Parathyroid adenoma (tissue), 2 donors: ENCODE measurements around the gene PLEKHM3.
A peak's percentile ranks its signal among the peaks of the same experiment; 100 is the strongest.
"Not testable (repeated sequence)": the region's sequence is repeated elsewhere in the genome, so short reads cannot be mapped to it uniquely, and the experiment has no call there.

Experiments
- H2AFZ ChIP-seq: fragments of 300-600 bp; sonication (generic); one replicate; pipeline ENCODE4 v1.7.0; 2017; ENCODE audit warnings: antibody characterized with exemption, mild to moderate bottlenecking
- H3K27ac ChIP-seq: fragments of 300-600 bp; sonication (generic); one replicate; pipeline ENCODE4 v1.7.0; 2017
- H3K27me3 ChIP-seq: fragments of 300-600 bp; sonication (generic); one replicate; pipeline ENCODE4 v1.7.0; 2017; ENCODE audit warnings: low read length; ENCODE audit not compliant: control insufficient read depth, insufficient read depth
- H3K36me3 ChIP-seq: fragments of 300-600 bp; sonication (generic); one replicate; pipeline ENCODE4 v1.7.0; 2017; ENCODE audit warnings: low read length; ENCODE audit not compliant: control insufficient read depth, insufficient read depth
- H3K4me1 ChIP-seq: fragments of 300-600 bp; sonication (generic); one replicate; pipeline ENCODE4 v1.7.0; 2017; ENCODE audit warnings: control low read depth
- H3K4me2 ChIP-seq: fragments of 300-600 bp; sonication (generic); one replicate; pipeline ENCODE4 v1.7.0; 2017; ENCODE audit warnings: low read length
- H3K4me3 ChIP-seq: fragments of 300-600 bp; sonication (generic); one replicate; pipeline ENCODE4 v1.7.0; 2017; ENCODE audit warnings: low read depth, low read length
- H3K79me2 ChIP-seq: fragments of 300-600 bp; sonication (generic); one replicate; pipeline ENCODE4 v1.7.0; 2017; ENCODE audit warnings: control low read depth
- H3K9ac ChIP-seq: fragments of 300-600 bp; sonication (generic); one replicate; pipeline ENCODE4 v1.7.0; 2017; ENCODE audit warnings: mild to moderate bottlenecking
- H3K9me3 ChIP-seq: fragments of 300-600 bp; sonication (generic); one replicate; pipeline ENCODE4 v1.7.0; 2017; ENCODE audit warnings: low read length; ENCODE audit not compliant: control insufficient read depth
- TF ChIP-seq, protein P1 (sequence below): fragments of 300-600 bp; sonication (generic); IDR thresholded peaks from one replicate; pipeline ENCODE4 v1.7.0; 2017; ENCODE audit warnings: antibody characterized with exemption, mild to moderate bottlenecking
- donor health status: primary hyperparathyroidism.

The PLEKHM3 gene

GRCh38 chr2:208033701-208034502 lies 8.6 kb upstream of the PLEKHM3 start:
- peaks cover 4% of the 10 kb centered on the region for H3K4me1 ChIP-seq
- no peak overlapping the region for H3K4me2 ChIP-seq
- no peak overlapping the region for H3K4me3 ChIP-seq
- H3K9ac ChIP-seq: no peak overlapping the region
- H2AFZ ChIP-seq: no peak overlapping the region
- no peaks in the 10 kb centered on the region for H3K9me3 ChIP-seq
- no peaks in the 10 kb centered on the region for H3K36me3 ChIP-seq
- no peak overlapping the region for H3K27ac ChIP-seq
- no peaks in the 10 kb centered on the region for H3K79me2 ChIP-seq
- no peaks in the 10 kb centered on the region for H3K27me3 ChIP-seq
- TF ChIP-seq, protein P1, sequence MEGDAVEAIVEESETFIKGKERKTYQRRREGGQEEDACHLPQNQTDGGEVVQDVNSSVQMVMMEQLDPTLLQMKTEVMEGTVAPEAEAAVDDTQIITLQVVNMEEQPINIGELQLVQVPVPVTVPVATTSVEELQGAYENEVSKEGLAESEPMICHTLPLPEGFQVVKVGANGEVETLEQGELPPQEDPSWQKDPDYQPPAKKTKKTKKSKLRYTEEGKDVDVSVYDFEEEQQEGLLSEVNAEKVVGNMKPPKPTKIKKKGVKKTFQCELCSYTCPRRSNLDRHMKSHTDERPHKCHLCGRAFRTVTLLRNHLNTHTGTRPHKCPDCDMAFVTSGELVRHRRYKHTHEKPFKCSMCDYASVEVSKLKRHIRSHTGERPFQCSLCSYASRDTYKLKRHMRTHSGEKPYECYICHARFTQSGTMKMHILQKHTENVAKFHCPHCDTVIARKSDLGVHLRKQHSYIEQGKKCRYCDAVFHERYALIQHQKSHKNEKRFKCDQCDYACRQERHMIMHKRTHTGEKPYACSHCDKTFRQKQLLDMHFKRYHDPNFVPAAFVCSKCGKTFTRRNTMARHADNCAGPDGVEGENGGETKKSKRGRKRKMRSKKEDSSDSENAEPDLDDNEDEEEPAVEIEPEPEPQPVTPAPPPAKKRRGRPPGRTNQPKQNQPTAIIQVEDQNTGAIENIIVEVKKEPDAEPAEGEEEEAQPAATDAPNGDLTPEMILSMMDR: peak; percentile 50

DNA sequence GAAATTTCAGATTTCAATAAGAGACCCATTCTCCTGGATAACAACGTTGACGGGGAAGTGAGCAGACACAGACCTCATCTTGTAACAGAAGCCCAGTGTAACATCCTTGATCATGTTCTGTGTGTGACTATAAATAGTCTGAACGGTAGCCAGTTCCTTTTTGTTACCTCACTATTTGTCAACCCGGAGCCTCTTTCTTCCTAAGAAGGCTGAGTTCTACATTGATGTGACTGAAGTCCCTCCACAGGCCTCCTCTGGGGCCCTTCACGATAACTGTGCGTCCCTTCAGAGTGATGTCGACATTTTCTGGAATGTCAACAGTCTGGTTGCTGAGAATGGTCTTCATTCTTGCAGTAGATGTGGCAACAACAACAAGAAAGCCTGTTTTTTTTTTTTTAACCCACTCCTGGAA lies 6.3 kb upstream of the PLEKHM3 start:
- Histone ChIP-seq H3K9me3 (no peaks in the 10 kb centered on the region), H3K27ac (no peak overlapping the region), H3K4me1 (peaks cover 4% of the 10 kb centered on the region), H3K79me2 (no peaks in the 10 kb centered on the region), H2AFZ (peak overlapping the region; percentile 51), H3K36me3 (no peaks in the 10 kb centered on the region), H3K27me3 (no peaks in the 10 kb centered on the region), H3K9ac (no peak overlapping the region), H3K4me3 (no peak overlapping the region), H3K4me2 (no peak overlapping the region)
- TF ChIP-seq, protein P1: no peak

DNA sequence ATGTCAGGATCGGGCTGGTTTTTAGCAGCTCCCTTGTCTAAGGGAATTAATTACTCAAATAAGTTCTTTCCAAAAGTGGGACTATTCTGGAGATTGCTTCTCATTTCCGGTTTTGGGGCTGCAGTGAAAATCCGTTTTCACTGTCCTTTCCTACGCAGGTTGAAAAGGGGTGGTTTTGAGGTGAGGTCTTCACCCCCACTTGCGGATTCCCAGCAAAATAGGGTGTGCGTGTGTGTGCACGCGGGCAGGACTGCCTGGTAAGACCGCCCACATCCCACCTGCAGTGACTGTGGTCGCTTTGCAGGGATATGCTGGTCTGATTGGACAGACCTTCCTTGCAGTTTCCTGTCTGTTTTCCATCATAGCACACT lies 472 bp upstream of the PLEKHM3 start:
- H3K27me3 ChIP-seq: no peaks in the 10 kb centered on the region
- H3K9ac ChIP-seq: peak overlapping the region; percentile 62
- no peaks in the 10 kb centered on the region for H3K36me3 ChIP-seq
- peak overlapping the region; percentile 84 for H3K4me2 ChIP-seq
- TF ChIP-seq, protein P1: no peak
- H3K9me3 ChIP-seq: no peaks in the 10 kb centered on the region
- H3K79me2 ChIP-seq: peaks cover 15% of the 10 kb centered on the region
- H3K4me1 ChIP-seq: peaks cover 2% of the 10 kb centered on the region
- H2AFZ ChIP-seq: peak overlapping the region; percentile 99
- peak overlapping the region; percentile 97 for H3K4me3 ChIP-seq
- peak overlapping the region; percentile 80 for H3K27ac ChIP-seq

DNA sequence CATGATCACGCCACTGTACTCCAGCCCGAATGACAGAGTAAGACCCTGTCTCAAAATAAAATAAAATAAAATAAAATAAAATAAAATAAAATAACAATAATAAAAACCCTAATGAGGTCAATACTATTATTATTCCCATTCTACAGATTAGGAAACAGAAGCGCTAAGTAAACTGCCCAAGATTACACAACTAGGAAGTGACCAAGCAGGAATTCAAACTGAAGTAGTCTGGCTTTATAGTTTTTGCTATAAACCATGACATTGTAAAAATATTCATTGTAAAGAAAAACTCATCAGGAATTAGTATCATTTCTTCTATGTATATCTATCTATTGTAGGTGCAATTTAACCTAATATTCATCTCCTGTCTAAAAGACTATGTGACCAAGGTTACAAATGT lies 1.2 kb downstream of the PLEKHM3 start:
- Histone ChIP-seq H3K9me3 (no peaks in the 10 kb centered on the region), H3K4me1 (peaks cover 13% of the 10 kb centered on the region), H2AFZ (no peak overlapping the region), H3K9ac (no peak overlapping the region), H3K27me3 (no peaks in the 10 kb centered on the region), H3K4me2 (peak overlapping the region; percentile 4), H3K27ac (no peak overlapping the region), H3K79me2 (peaks cover 15% of the 10 kb centered on the region), H3K36me3 (no peaks in the 10 kb centered on the region), H3K4me3 (no peak overlapping the region)
- TF ChIP-seq, protein P1: no peak

GRCh38 chr2:208020253-208020652 lies 5.1 kb downstream of the PLEKHM3 start:
- H3K27ac ChIP-seq: no peak overlapping the region
- H3K27me3 ChIP-seq: no peaks in the 10 kb centered on the region
- H2AFZ ChIP-seq: no peak overlapping the region
- H3K9me3 ChIP-seq: no peaks in the 10 kb centered on the region
- H3K4me1 ChIP-seq: peaks cover 31% of the 10 kb centered on the region
- no peak overlapping the region for H3K4me2 ChIP-seq
- peaks cover 13% of the 10 kb centered on the region for H3K79me2 ChIP-seq
- H3K9ac ChIP-seq: no peak overlapping the region
- TF ChIP-seq, protein P1: no peak
- H3K4me3 ChIP-seq: no peak overlapping the region
- no peaks in the 10 kb centered on the region for H3K36me3 ChIP-seq

DNA sequence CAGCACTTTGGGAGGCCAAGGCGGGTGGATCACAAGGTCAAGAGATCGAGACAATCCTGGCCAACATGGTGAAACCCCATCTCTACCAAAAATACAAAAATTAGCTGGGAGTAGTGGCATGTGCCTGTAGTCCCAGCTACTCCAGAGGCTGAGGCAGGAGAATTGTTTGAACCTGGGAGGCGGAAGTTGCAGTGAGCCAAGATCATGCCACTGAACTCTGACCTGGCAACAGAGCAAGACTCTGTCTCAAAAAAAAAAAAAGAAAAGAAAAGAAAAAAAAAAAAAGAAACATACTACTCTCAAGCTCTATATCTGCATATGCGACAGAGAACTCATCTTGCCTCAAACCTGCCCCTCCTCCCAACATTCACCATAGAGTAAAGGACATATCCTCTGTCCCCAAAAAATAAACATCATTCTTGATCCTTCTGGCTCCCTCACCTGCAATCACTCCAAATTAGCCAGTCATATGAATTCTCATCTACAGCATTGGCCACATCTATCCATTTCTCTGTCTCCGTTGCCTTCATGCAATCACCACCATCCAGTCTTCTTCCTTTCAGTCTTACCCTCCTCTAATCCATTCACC lies 7.1 kb downstream of the PLEKHM3 start:
- Histone ChIP-seq H3K27ac (peak overlapping the region; percentile 26), H3K4me1 (peaks cover 42% of the 10 kb centered on the region)
- not testable (repeated sequence) for H3K9ac ChIP-seq, H3K79me2 ChIP-seq, H3K9me3 ChIP-seq, H2AFZ ChIP-seq, H3K4me3 ChIP-seq, H3K36me3 ChIP-seq, H3K27me3 ChIP-seq, H3K4me2 ChIP-seq
